HepG2 (cell line): ENCODE results near the gene DDI2. TPM values are rescaled to one million over a fixed set of nuclear protein-coding genes. Genes with fewer than 3 reads are reported as not detected.

Experiments used
- CBFB ChIP-seq: sonication (generic); formaldehyde crosslinking; IDR thresholded peaks from 2 replicates; pipeline ENCODE4 v1.4.0; 2020; ENCODE audit warnings: missing genetic modification reagents
- ELF4 ChIP-seq: sonication (generic); formaldehyde crosslinking; IDR thresholded peaks from 2 replicates; pipeline ENCODE4 v1.5.0; 2020; ENCODE audit warnings: missing genetic modification reagents, mild to moderate bottlenecking, moderate library complexity, borderline replicate concordance
- HES4 ChIP-seq: sonication (generic); formaldehyde crosslinking; IDR thresholded peaks from 2 replicates; pipeline ENCODE4 v1.9.0; 2021; ENCODE audit warnings: mild to moderate bottlenecking, missing genetic modification reagents, borderline replicate concordance
- RBM22 ChIP-seq: fragments of 200-400 bp; formaldehyde crosslinking; optimal IDR thresholded peaks from 2 replicates; pipeline ENCODE3; 2017; ENCODE audit warnings: mild to moderate bottlenecking, low read length, moderate library complexity
- SMC3 ChIP-seq: IDR thresholded peaks from 2 replicates; pipeline ENCODE4 v1.6.1; 2011; ENCODE audit warnings: low read length, improper control_type of control experiment
- STAT5B ChIP-seq: sonication (generic); formaldehyde crosslinking; IDR thresholded peaks from 2 replicates; pipeline ENCODE4 v1.4.0; 2020; ENCODE audit warnings: missing genetic modification reagents
- ZNF256 ChIP-seq: sonication (generic); formaldehyde crosslinking; conservative IDR thresholded peaks from 2 replicates; pipeline ENCODE4 v1.4.0; 2020; ENCODE audit warnings: missing genetic modification reagents
- ZNF335 ChIP-seq: sonication (generic); formaldehyde crosslinking; IDR thresholded peaks from 2 replicates; pipeline ENCODE4 v1.4.0; 2020; ENCODE audit warnings: missing genetic modification reagents
- ZNF468 ChIP-seq: sonication (generic); formaldehyde crosslinking; IDR thresholded peaks from 2 replicates; pipeline ENCODE4 v1.8.0; 2022; ENCODE audit warnings: mild to moderate bottlenecking, moderate library complexity, missing genetic modification reagents
- polyA plus RNA-seq, 8 experiments: library from polyadenylated mRNA; depleted of rRNA in 3 of 8; stranded (reverse) in 7 of 8; unstranded in 1 of 8; fragments of >200 nt; fragmentation: Illumina TruSeq in 4 of 8; extraction: Trizol in 4 of 8; gene quantifications; 2 replicates each; pipeline versions ENCODE4 v1.2.1 to v1.2.3, GENCODE V29; 2011 to 2016; ENCODE audit warnings: low read depth in 4 of 8, missing spikeins in 1 of 8, mixed read lengths in 1 of 8; ENCODE audit not compliant: insufficient read depth in 1 of 8
- total RNA-seq, 5 experiments: library from RNA; depleted of rRNA; stranded (reverse); fragments of >200 nt; fragmentation: Illumina TruSeq; extraction: Trizol; gene quantifications; 2 replicates each; pipeline ENCODE4 v1.2.3, GENCODE V29; 2016; ENCODE audit warnings: low read depth in 1 of 5
- TF ChIP-seq, protein P1 (sequence below): sonication (generic); formaldehyde crosslinking; conservative IDR thresholded peaks from 2 replicates; pipeline ENCODE4 v1.4.0; 2020; ENCODE audit warnings: mild to moderate bottlenecking, missing genetic modification reagents, moderate library complexity
- TF ChIP-seq, protein P2 (sequence below), 2 experiments: fragments of 450-650 bp in 1 of 2; sonication (generic) in 1 of 2; formaldehyde crosslinking; IDR thresholded peaks; 2 replicates each; pipeline versions ENCODE4 v1.5.0 to v1.8.0; 2020 to 2022; ENCODE audit warnings: mild to moderate bottlenecking in 1 of 2, missing genetic modification reagents in 1 of 2
- TF ChIP-seq, protein P3 (sequence below): fragments of 450-650 bp; IDR thresholded peaks from 2 replicates; pipeline ENCODE4 v1.6.1; 2017
- TF ChIP-seq, protein P4 (sequence below): sonication (generic); formaldehyde crosslinking; IDR thresholded peaks from 2 replicates; pipeline ENCODE4 v1.8.0; 2023; ENCODE audit warnings: mild to moderate bottlenecking, missing genetic modification reagents
- TF ChIP-seq, protein P5 (sequence below): IDR thresholded peaks from 2 replicates; pipeline ENCODE4 v1.6.1; 2016
- TF ChIP-seq, protein P6 (sequence below): sonication (generic); formaldehyde crosslinking; IDR thresholded peaks from 2 replicates; pipeline ENCODE4 v1.5.0; 2020; ENCODE audit warnings: mild to moderate bottlenecking, missing genetic modification reagents
- TF ChIP-seq, protein P7 (sequence below): conservative IDR thresholded peaks from 2 replicates; pipeline ENCODE4 v1.6.1; 2018; ENCODE audit warnings: missing genetic modification reagents
- TF ChIP-seq, protein P8 (sequence below): sonication (generic); formaldehyde crosslinking; IDR thresholded peaks from 2 replicates; pipeline ENCODE4 v1.4.0; 2020; ENCODE audit warnings: mild to moderate bottlenecking, missing genetic modification reagents

The DDI2 gene
- total and polyA plus RNA-seq, 2 of the 13 experiments (the other 11 are each of a cell fraction or from before 2014, with no cell fraction given): 8.5 to 25.7 TPM

DNA sequence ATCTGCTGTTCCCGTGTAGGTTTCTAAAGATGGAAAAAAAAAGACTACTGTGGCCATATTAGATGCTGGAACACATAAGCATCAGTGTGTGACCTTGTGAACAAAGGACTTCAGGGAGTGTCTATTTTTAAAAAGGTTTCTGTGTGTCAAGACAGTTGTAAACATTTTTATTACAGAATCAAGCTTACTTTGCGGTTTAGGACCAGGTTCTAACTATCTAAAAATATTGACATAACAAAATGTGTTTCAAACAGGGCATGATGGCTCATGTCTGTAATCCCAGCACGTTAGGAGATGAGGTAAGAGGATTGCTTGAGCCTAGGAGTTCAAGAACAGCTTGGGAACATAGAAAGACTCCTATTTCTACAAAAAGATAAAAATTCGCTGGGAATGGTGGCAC is 7.1 kb upstream of the DDI2 start (continued):
- TF ChIP-seq, protein P1, sequence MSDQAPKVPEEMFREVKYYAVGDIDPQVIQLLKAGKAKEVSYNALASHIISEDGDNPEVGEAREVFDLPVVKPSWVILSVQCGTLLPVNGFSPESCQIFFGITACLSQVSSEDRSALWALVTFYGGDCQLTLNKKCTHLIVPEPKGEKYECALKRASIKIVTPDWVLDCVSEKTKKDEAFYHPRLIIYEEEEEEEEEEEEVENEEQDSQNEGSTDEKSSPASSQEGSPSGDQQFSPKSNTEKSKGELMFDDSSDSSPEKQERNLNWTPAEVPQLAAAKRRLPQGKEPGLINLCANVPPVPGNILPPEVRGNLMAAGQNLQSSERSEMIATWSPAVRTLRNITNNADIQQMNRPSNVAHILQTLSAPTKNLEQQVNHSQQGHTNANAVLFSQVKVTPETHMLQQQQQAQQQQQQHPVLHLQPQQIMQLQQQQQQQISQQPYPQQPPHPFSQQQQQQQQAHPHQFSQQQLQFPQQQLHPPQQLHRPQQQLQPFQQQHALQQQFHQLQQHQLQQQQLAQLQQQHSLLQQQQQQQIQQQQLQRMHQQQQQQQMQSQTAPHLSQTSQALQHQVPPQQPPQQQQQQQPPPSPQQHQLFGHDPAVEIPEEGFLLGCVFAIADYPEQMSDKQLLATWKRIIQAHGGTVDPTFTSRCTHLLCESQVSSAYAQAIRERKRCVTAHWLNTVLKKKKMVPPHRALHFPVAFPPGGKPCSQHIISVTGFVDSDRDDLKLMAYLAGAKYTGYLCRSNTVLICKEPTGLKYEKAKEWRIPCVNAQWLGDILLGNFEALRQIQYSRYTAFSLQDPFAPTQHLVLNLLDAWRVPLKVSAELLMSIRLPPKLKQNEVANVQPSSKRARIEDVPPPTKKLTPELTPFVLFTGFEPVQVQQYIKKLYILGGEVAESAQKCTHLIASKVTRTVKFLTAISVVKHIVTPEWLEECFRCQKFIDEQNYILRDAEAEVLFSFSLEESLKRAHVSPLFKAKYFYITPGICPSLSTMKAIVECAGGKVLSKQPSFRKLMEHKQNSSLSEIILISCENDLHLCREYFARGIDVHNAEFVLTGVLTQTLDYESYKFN (CRISPR knock-in tag): peak; percentile 38; the same call in 1 of the 2 replicates
- TF ChIP-seq ELF4 (CRISPR knock-in tag): no peak
- TF ChIP-seq SMC3: peak; percentile 8; the same call in 1 of the 2 replicates
- TF ChIP-seq, protein P2, sequence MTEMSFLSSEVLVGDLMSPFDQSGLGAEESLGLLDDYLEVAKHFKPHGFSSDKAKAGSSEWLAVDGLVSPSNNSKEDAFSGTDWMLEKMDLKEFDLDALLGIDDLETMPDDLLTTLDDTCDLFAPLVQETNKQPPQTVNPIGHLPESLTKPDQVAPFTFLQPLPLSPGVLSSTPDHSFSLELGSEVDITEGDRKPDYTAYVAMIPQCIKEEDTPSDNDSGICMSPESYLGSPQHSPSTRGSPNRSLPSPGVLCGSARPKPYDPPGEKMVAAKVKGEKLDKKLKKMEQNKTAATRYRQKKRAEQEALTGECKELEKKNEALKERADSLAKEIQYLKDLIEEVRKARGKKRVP (CRISPR knock-in tag; IDR thresholded peaks at IDR 0.05): peak in 1 of 2 experiments; percentile 70; a peak in 2 of 4 replicates
- TF ChIP-seq, protein P3, sequence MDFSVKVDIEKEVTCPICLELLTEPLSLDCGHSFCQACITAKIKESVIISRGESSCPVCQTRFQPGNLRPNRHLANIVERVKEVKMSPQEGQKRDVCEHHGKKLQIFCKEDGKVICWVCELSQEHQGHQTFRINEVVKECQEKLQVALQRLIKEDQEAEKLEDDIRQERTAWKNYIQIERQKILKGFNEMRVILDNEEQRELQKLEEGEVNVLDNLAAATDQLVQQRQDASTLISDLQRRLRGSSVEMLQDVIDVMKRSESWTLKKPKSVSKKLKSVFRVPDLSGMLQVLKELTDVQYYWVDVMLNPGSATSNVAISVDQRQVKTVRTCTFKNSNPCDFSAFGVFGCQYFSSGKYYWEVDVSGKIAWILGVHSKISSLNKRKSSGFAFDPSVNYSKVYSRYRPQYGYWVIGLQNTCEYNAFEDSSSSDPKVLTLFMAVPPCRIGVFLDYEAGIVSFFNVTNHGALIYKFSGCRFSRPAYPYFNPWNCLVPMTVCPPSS: no peak
- no peak for TF ChIP-seq HES4 (CRISPR knock-in tag)
- TF ChIP-seq, protein P4, sequence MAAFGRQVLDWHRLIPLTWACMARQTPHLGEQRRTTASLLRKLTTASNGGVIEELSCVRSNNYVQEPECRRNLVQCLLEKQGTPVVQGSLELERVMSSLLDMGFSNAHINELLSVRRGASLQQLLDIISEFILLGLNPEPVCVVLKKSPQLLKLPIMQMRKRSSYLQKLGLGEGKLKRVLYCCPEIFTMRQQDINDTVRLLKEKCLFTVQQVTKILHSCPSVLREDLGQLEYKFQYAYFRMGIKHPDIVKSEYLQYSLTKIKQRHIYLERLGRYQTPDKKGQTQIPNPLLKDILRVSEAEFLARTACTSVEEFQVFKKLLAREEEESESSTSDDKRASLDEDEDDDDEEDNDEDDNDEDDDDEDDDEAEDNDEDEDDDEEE (CRISPR knock-in tag): no peak
- no peak for TF ChIP-seq RBM22
- no peak for TF ChIP-seq STAT5B
- no peak for TF ChIP-seq ZNF256 (CRISPR knock-in tag)
- TF ChIP-seq ZNF468 (CRISPR knock-in tag): no peak
- TF ChIP-seq, protein P5, sequence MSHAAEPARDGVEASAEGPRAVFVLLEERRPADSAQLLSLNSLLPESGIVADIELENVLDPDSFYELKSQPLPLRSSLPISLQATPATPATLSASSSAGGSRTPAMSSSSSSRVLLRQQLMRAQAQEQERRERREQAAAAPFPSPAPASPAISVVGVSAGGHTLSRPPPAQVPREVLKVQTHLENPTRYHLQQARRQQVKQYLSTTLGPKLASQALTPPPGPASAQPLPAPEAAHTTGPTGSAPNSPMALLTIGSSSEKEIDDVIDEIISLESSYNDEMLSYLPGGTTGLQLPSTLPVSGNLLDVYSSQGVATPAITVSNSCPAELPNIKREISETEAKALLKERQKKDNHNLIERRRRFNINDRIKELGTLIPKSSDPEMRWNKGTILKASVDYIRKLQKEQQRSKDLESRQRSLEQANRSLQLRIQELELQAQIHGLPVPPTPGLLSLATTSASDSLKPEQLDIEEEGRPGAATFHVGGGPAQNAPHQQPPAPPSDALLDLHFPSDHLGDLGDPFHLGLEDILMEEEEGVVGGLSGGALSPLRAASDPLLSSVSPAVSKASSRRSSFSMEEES (CRISPR knock-in tag): no peak
- TF ChIP-seq, protein P6, sequence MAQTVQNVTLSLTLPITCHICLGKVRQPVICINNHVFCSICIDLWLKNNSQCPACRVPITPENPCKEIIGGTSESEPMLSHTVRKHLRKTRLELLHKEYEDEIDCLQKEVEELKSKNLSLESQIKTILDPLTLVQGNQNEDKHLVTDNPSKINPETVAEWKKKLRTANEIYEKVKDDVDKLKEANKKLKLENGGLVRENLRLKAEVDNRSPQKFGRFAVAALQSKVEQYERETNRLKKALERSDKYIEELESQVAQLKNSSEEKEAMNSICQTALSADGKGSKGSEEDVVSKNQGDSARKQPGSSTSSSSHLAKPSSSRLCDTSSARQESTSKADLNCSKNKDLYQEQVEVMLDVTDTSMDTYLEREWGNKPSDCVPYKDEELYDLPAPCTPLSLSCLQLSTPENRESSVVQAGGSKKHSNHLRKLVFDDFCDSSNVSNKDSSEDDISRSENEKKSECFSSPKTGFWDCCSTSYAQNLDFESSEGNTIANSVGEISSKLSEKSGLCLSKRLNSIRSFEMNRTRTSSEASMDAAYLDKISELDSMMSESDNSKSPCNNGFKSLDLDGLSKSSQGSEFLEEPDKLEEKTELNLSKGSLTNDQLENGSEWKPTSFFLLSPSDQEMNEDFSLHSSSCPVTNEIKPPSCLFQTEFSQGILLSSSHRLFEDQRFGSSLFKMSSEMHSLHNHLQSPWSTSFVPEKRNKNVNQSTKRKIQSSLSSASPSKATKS (CRISPR knock-in tag): no peak
- no peak for TF ChIP-seq ZNF335 (CRISPR knock-in tag)
- TF ChIP-seq CBFB (CRISPR knock-in tag): peak; percentile 87
- TF ChIP-seq, protein P7, sequence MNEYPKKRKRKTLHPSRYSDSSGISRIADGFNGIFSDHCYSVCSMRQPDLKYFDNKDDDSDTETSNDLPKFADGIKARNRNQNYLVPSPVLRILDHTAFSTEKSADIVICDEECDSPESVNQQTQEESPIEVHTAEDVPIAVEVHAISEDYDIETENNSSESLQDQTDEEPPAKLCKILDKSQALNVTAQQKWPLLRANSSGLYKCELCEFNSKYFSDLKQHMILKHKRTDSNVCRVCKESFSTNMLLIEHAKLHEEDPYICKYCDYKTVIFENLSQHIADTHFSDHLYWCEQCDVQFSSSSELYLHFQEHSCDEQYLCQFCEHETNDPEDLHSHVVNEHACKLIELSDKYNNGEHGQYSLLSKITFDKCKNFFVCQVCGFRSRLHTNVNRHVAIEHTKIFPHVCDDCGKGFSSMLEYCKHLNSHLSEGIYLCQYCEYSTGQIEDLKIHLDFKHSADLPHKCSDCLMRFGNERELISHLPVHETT: no peak
- TF ChIP-seq, protein P8, sequence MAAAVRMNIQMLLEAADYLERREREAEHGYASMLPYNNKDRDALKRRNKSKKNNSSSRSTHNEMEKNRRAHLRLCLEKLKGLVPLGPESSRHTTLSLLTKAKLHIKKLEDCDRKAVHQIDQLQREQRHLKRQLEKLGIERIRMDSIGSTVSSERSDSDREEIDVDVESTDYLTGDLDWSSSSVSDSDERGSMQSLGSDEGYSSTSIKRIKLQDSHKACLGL: no peak
